ENCODE results near the gene PRSS2. TPM values are rescaled to one million over a fixed set of nuclear protein-coding genes. Genes with fewer than 3 reads are reported as not detected.
"Not testable (repeated sequence)": the region's sequence is repeated elsewhere in the genome, so short reads cannot be mapped to it uniquely, and the experiment has no call there.

PRSS2 gene
- total RNA-seq, result not detected

DNA sequence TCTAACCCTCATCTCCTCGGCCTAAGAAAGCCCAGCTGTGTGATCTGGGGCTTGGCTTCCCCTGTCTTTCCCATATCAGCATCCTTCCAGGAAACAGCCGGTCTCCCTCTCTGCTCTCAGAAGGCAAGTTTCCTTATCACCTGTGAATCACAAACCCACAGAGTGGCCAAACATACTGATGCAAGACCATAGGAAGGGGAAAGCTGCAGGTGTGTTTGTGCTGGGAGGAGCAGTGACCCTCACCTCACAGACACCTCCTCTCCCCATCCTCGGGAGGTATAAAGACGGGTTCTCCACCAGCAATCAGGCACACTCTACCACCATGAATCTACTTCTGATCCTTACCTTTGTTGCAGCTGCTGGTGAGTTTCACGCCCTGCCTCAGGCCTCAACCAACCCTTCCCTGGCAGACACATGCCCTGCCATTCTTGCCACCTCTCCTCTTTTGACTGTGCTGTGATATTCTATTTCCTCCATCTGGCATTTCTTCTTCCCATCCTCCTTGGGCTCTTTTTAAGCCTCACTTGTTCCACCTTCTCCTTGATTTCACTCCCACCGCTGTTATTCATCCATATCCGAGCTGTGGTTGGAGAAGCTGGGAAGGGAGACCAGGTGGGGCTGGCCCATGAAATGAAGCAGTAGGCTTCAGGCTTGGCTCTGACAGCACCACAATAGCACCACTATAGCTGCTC, at the start of gene PRSS2:
Gene PRSS2, plus strand, starts transcription at position 310 of the 692 bp plus-strand sequence. Its CDS starts 13 bp downstream, at position 323.
- POLR2A ChIA-PET, result no interaction called here
- CTCF ChIA-PET, result interaction anchor here (1.1 kb wide), 1 partner anchor 160 kb away, joined by 3 read pairs; no protein-coding TSS in a partner anchor

DNA sequence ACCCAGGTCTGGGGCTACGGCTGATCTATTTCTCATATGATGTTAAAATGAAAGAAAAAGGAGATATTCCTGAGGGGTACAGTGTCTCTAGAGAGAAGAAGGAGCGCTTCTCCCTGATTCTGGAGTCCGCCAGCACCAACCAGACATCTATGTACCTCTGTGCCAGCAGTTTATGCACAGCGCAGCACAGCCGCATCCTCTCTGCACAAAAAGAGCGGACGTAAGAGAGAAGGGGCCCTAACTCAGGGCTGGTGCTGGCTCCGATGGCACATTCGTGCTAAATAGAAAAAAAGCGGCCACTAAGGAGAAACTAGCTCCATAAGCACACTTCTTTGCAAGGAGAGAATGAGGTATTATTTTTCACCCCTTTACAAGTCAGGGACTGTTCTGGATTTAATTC, 49.8 kb upstream of the PRSS2 start:
- CTCF ChIA-PET, result no interaction called here
- POLR2A ChIA-PET, result no interaction called here

DNA sequence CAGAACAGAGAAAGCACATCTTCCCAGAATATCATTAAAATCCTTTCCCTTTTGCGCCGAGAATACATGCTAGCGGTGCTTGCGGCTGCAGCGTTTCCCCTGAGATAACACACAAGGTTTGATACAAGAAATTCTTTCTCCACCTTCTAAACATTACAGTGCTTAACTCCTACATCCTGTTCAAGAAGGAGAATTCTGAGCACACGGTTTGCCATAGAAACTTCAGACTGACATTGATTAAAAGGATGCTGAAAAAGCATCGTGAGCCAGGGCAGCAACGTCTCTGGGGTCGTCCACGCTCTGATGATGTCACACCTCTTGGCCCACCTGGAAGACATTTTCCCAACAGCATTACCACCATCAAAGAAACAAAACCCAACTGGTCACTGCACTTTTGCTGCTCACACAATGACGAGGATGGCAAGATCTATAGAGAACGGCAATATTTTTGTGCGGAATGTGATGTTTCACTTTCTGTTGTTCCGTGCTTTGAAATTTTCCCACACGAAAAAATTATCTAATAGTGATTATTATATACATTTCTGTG, 48.4 kb upstream of the PRSS2 start:
- ChIA-PET POLR2A (no interaction called here), CTCF (no interaction called here)

DNA sequence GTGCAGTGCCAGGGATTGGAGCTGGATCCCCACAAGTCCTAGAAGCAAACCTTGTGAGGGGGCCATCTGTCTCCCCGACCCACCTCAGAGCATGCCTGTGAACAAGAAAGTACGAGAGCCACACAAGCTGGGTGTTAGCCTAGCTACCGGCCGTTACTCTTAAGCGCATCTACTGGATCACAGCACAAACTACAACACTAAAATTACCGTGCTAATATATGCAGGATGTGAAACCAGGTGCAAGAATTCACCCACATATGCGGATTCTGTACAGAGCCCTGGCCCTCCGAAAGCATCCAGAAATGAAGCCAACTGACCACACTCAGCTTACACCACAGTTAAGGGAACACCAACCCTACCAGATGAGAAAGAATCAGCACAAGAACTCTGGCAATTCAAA, 37.5 kb upstream of the PRSS2 start:
- CTCF ChIA-PET, result no interaction called here
- POLR2A ChIA-PET, result no interaction called here

DNA sequence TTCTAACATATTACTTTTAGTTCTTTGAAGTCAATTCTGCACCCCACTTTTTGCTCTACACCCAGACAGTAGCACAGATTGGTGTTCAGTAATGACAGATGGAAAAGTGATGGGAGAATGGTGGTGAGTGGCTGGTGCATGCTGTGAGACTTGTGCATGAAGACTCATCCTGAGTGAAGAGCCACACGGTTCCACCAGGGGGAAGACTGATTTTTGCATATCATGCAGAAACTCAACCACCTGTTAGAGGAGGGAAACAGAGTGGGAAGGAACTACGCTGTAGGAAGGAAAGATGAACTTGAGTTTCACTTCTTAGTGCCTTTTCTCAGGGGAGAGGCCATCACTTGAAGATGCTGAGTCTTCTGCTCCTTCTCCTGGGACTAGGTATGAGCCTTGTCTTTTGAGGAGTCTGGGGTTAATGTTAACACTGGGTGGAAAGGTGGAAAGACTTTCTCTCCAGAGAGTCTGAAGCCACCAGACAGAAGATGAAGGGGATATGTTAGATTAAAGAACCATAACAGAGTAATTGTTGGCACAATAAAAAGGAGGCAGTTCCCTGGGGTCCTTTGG, 30.8 kb upstream of the PRSS2 start:
- ChIA-PET CTCF (no interaction called here), POLR2A (no interaction called here)

DNA sequence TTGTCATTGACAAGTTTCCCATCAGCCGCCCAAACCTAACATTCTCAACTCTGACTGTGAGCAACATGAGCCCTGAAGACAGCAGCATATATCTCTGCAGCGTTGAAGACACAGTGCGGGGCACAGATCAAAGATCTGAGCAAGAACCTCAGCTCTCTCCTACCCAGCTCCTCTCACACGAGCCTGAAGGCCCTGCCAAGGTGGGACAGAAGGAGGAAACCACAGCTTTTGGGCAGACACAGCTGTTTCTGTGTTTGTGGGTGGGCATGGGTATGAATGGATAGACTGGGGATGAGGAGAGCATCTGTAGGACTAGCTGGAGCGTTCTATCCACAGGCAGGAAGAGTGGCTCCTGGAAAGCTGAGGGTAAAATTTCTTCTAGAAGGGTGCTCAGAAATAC, 30.0 kb upstream of the PRSS2 start:
- ChIA-PET CTCF (no interaction called here), POLR2A (no interaction called here)

DNA sequence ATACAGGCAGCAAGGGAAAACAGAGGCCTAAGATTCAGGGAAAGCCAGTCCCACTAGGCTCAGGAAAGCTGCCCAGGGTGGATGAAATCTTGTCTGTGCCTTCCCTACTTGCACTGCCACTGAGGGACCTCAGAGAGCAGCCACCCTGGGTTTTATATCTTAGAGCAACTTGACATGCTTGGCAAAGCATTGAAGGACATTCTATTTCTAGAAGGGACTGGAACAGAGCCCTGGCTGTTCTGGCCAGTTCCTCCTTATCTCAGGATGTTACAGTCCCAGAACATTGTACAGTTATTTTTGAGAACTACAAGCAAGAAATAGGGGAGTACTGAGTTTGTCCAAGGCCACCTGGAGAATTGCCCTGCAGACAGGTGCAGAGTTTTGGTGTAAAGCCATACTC, 28.8 kb upstream of the PRSS2 start:
- POLR2A ChIA-PET, CTCF ChIA-PET: not testable (repeated sequence)

DNA sequence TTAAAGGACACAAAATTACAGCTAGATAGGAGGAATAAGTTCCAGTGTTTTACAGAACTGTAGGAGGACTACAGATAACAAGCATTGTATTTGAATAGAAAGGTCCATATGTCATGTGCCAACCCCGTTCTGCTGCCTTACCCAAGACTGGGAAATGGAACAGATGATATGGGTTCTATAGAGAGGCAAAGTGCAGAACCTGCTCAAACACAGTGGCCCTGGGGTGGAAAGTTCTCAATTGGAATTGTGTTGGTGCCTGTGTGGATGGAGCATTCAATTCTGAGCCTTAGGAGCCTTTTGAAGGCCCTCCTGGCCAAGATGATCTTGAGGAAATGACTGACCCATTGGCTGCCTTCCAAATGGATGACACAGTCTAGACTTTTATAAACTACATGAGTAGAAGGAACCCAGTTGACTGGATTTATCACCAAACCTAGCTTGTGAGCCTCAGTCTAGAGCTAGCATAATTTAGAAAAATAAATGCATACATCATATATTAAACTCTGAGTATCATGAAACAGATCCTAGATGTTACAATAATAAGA, 25.6 kb upstream of the PRSS2 start:
- POLR2A ChIA-PET, result no interaction called here
- CTCF ChIA-PET, result no interaction called here

DNA sequence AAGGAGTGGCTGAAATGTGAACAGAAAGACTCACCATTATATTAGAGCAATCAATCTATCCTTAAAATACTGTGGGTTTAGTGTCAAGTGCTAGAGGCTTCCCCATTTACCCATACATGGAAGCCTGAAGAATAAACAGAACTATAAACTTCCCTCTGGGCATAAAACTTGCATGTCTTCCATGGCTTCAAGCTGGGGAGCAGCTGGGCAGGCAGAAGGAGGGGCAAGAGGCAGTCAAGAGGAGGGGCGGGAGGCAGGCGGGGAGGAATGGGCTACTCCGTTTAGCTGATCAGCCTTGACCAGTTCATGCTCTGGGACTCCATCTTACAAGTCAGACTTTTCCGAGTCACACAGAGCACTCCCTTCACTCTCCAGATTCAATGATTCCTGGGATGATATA, 25.0 kb upstream of the PRSS2 start:
- CTCF ChIA-PET, result no interaction called here

DNA sequence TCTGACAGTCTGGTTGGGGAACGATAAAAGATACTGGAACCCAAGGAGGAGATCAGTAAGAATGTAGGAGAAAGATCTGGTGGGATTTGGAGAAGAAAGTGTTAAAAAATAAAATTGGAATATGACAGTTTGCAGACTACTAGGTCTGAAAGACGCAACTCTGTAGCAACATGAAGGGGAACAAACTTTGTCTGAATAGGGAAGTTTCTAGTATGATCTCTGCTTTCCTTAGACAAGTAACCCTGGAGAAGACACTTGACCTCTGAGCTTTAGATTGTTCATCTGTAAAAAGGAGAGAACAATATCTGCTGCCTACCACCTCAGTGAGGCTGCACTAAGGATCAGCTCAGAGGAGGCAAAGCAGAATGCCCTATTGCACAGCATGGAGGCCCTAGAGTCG, 24.5 kb upstream of the PRSS2 start:
- POLR2A ChIA-PET, result no interaction called here
- CTCF ChIA-PET, result no interaction called here

More for the DNA sequence above, 25.0 kb upstream of the PRSS2 start:
- POLR2A ChIA-PET, result no interaction called here

DNA sequence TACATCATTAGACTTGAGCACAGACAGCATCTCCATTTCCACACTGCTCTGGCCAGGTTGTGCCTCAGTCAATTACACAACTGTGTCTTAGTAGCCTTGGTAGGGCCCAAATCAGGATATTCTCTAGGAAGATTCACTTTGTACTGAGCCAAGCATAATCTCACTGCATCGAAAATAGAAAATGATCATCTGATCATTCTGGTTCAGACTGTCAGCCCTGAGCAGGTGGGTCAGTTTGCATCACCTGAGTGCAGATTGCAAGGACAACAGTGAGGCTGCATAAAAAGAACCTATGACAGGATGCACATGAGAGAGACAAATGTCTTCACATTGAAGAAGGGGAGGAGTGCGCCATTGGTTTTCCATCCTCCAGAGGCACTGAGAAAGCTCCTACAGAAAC, 22.4 kb upstream of the PRSS2 start:
- CTCF ChIA-PET, POLR2A ChIA-PET: not testable (repeated sequence)

DNA sequence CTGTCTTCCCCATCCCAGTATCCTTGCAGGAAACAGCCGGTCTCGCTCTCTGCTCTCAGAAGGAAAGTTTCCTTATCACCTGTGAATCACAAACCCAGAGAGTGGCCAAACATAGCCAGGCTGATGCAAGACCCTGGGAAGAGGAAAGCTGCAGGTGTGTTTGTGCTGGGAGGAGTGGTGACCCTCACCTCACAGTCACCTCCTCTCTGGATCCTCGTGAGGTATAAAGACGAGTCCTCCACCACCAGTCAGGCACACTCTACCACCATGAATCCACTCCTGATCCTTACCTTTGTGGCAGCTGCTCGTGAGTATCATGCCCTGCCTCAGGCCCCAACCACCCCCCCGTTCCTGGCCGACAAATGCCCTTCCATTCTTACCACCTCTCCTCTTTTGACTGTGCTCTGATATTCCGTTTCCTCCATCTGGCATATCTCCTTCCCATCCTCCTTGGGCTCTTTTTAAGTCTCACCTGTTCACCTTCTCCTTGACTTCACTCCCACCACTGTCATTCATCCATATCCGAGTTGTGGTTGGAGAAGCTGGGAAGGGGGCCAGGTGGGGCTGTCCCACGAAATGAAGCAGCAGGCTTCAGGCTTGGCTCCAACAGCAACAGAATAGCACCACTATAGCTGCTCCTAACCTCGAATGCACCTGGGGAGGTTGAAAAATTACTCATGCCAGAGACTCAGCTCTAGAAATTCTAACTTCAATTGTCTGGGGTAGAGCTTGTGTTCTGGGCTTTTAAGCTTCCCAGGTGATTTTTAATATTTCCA, 21.4 kb upstream of the PRSS2 start, which contains the start of gene PRSS1:
Gene PRSS1, plus strand, starts transcription at position 255 of the 776 bp plus-strand sequence. Its CDS starts 13 bp downstream, at position 268.
- ChIA-PET CTCF (no interaction called here), POLR2A (no interaction called here)

DNA sequence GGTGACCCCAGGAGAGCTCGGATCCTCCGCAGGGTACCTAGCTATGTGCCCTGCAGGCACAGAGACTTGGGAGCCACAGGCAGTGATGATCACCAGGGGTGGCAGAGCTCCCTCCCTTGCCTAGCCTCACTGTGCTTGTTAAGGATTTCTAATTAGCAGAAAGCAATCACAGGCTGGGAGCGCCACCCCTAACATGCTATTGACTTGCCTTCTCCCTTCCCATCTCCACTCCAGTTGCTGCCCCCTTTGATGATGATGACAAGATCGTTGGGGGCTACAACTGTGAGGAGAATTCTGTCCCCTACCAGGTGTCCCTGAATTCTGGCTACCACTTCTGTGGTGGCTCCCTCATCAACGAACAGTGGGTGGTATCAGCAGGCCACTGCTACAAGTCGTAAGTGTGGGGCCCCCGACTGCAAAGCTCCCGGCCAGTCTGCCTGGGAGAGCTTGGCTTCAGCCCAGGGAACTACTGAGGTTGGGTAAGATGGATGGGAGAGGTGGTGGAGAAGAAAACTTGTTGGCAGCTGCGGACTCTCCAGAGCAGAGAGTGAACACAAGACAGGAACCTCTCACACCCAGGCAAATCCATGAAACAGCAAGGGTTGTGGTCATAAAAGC, 20.3 kb upstream of the PRSS2 start:
- POLR2A ChIA-PET, result no interaction called here
- CTCF ChIA-PET, result no interaction called here

DNA sequence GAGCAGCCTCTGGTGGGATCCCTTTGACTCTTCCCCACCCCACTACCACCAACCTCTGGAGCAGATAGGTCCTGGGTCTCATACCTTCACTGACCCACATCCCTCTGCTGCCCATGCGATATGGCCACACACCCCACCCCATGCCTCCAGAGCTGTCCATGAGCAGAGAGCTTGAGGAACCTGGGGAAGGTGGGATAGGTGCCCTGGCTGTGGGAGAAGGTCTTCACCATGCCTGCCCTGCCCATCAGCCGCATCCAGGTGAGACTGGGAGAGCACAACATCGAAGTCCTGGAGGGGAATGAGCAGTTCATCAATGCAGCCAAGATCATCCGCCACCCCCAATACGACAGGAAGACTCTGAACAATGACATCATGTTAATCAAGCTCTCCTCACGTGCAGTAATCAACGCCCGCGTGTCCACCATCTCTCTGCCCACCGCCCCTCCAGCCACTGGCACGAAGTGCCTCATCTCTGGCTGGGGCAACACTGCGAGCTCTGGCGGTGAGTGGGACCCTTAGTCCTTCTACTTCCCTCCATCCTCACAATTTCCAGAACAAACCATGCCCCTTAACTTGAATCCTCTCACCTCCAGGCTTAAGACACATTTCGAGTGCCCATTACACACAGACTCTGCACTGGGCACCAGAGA, 19.1 kb upstream of the PRSS2 start:
- POLR2A ChIA-PET, CTCF ChIA-PET: not testable (repeated sequence)

DNA sequence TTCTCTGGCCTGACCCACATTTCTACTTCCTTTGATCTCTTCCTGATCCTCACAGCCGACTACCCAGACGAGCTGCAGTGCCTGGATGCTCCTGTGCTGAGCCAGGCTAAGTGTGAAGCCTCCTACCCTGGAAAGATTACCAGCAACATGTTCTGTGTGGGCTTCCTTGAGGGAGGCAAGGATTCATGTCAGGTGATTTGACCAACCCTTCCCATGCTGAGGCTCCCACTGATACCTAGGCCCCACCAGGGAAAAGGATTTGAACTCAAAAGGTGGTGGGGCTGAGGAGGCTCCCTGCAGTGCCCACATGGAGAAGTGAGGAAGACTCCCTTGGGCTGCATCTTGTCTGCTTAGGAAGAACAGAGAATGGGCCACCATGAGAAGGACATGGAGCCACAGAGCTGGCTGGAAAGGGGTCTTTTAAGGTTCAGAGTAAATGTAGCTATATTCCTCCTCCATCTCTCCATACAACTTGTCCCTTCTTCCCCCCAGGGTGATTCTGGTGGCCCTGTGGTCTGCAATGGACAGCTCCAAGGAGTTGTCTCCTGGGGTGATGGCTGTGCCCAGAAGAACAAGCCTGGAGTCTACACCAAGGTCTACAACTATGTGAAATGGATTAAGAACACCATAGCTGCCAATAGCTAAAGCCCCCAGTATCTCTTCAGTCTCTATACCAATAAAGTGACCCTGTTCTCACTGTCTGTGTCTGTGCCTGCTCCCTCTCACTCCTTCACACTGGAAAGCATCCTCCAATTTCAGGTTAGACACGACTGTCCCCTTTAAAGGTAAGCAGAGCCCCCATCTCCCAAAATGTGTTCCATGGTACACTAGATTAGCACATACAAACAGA, 18.2 kb upstream of the PRSS2 start:
- ChIA-PET POLR2A (no interaction called here), CTCF (no interaction called here)

DNA sequence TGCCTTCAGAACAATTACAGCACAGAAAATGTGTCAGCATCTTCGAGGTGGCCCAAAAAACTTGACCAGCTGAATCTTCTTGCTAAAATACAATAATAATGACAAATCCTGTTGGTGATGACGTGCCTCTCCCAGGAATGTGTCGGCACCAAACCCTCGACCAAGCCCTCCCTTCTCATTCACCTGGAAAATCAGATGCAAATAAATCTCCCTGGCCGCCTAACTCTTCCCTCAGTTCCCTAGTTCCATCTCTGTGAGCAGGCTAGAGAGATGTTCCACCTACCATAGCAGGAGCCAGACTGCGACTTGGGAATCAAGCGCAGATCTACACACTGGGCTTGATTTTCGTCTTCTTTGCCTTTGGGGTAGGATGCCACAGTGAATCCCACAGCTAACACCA, 17.4 kb upstream of the PRSS2 start:
- ChIA-PET CTCF (no interaction called here), POLR2A (no interaction called here)

DNA sequence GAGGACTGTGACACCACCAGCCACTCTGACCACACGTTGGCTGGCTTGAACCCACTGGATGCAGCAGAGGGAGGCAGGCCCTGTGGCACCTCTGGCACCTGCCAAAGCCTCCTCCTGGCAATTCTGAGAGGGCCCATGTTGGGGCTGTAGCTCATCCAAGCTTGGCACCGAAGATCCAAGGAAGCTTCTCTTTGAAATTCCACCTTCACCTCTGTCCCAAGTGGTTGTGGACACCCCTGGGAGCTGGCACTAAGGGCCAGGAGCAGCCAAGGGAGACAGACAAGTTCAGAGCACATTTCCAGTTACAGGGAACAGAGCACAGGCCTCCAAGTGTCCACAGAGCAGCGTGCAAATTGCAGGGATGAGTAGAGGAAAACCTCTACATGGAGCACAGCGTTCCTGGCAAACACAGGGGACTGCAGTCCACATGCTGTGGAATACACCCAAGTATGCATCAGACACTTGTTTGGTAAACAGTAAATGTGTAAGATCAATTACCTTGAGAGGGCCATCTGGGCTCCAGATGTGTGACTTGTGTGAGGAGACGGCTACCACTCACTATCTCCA, 16.8 kb upstream of the PRSS2 start:
- POLR2A ChIA-PET, CTCF ChIA-PET: not testable (repeated sequence)

DNA sequence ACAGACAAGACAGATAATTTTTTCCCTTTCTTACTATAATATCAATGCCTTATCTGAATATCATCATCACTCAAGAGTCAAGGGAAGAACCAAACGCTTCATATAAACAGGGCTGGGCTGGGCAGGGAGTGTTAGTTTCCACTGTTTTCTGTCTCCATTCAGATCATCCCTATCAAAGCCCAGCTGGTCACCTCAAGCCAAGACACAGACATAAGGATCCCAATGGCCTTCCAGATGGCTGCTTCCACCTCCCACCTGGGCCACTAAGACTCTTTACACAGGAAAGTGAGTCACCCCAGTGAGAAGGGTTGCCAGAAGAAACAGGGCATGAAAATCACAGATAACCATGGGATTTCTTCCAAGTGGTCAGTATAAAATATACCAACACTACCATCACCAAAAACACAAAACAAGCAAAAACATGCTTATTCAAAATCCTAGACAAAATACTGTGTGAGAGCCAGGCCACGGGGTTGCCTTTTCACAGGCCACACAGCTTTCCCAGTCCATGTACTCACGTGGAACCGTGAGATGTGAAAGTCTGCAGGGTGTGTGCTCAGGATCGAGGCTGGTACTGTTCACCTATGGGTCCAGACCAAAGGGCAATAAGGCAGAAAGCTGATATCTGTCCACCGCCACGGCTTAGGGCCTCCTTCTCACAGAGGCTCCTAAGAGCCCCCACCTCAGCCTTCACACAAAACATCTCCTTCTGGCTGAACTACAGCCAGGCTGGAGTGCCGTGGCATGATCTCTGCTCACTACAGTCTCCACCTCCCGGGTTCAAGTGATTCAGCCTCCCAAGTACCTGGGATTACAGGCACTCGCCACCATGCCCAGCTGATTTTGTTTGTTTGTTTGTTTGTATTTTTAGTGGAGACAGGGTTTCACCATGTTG, 15.8 kb upstream of the PRSS2 start:
- ChIA-PET CTCF (no interaction called here), POLR2A (no interaction called here)
